8988T (cell line): ENCODE measurements around the gene SIMC1.
"Not testable (repeated sequence)": the region's sequence is repeated elsewhere in the genome, so short reads cannot be mapped to it uniquely, and the experiment has no call there.

ENCODE experiments used
- DNase-seq: peaks from one replicate; pipeline ENCODE4 v3.0.0; 2011

Gene SIMC1

GRCh38 chr5:176216393-176216916 is 21.8 kb upstream of the SIMC1 start:
- DNase-seq, result not testable (repeated sequence)

GRCh38 chr5:176217188-176217729 is 21.0 kb upstream of the SIMC1 start:
- DNase-seq, result not testable (repeated sequence)

GRCh38 chr5:176217764-176218163 is 20.5 kb upstream of the SIMC1 start:
- not testable (repeated sequence) for DNase-seq

- not testable (repeated sequence) for DNase-seq
Observed at GRCh38 chr5:176222006-176222405, 16.2 kb upstream of the SIMC1 start.

- not testable (repeated sequence) for DNase-seq
Observed at GRCh38 chr5:176228358-176228757, 9.9 kb upstream of the SIMC1 start.

GRCh38 chr5:176233253-176233652 is 5.0 kb upstream of the SIMC1 start:
- DNase-seq, result not testable (repeated sequence)

- DNase-seq, result peak; percentile 21
Observed at GRCh38 chr5:176235155-176235554, 3.1 kb upstream of the SIMC1 start.

- DNase-seq, result not testable (repeated sequence)
Observed at GRCh38 chr5:176238645-176239283, 540 bp downstream of the SIMC1 start.

- not testable (repeated sequence) for DNase-seq
Observed at GRCh38 chr5:176239304-176239703, 1.1 kb downstream of the SIMC1 start.

GRCh38 chr5:176244318-176244717 is 6.1 kb downstream of the SIMC1 start:
- DNase-seq, result not testable (repeated sequence)

GRCh38 chr5:176245074-176245473 is 6.8 kb downstream of the SIMC1 start:
- not testable (repeated sequence) for DNase-seq

- DNase-seq, result not testable (repeated sequence)
Observed at GRCh38 chr5:176245489-176245888, 7.3 kb downstream of the SIMC1 start.

- not testable (repeated sequence) for DNase-seq
Observed at GRCh38 chr5:176250691-176251090, 12.5 kb downstream of the SIMC1 start.

- not testable (repeated sequence) for DNase-seq
Observed at GRCh38 chr5:176252171-176252570, 13.9 kb downstream of the SIMC1 start.

- not testable (repeated sequence) for DNase-seq
Observed at GRCh38 chr5:176253370-176254065, 15.3 kb downstream of the SIMC1 start.

GRCh38 chr5:176254066-176254393 is 15.8 kb downstream of the SIMC1 start:
- DNase-seq, result not testable (repeated sequence)

GRCh38 chr5:176257871-176258505 is 19.8 kb downstream of the SIMC1 start:
- not testable (repeated sequence) for DNase-seq

- DNase-seq, result not testable (repeated sequence)
Observed at GRCh38 chr5:176260682-176261081, 22.5 kb downstream of the SIMC1 start.

- not testable (repeated sequence) for DNase-seq
Observed at GRCh38 chr5:176266448-176266847, 28.2 kb downstream of the SIMC1 start.

GRCh38 chr5:176289018-176289417 is 50.8 kb downstream of the SIMC1 start:
- not testable (repeated sequence) for DNase-seq

- not testable (repeated sequence) for DNase-seq
Observed at GRCh38 chr5:176290057-176290840, 52.0 kb downstream of the SIMC1 start.

- not testable (repeated sequence) for DNase-seq
Observed at GRCh38 chr5:176305356-176305755, 67.1 kb downstream of the SIMC1 start.
